ENCODE data around the gene SPOCK1. TPM values are rescaled to one million over a fixed set of nuclear protein-coding genes. Genes with fewer than 3 reads are reported as not detected.
A peak's percentile ranks its signal among the peaks of the same experiment; 100 is the strongest.

Gene SPOCK1
- total and polyA plus RNA-seq, 2 of the 13 experiments (the other 11 are each of a cell fraction or from before 2014, with no cell fraction given) = 0.18 to 0.29 TPM

DNA sequence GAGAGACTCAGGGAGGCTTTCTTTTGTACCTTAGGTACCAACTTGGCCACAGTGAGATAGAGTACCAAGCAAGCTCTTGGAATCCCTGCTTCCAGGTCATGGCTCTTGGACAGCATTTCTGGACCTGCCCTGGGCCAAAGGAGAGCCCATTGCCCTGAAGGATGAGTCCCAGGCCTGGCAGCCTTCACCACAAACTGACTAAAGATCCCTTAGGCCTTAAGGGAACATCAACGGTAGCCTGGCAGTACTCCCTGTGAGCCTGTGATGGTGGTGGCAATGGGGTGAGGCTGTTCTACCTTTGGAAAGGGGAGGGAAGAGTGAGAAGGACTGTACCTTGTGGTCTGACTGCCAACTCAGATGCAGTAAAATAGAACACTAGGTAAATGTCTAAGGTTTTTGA, 334.6 kb downstream of the SPOCK1 start (continued):
- TF ChIP-seq RNF219 (CRISPR knock-in tag; IDR thresholded peaks at IDR 0.05) (no peak), ZFAT (CRISPR knock-in tag; conservative IDR thresholded peaks at IDR 0.05) (no peak), ZNF577 (CRISPR knock-in tag; IDR thresholded peaks at IDR 0.05; ENCODE audit: borderline replicate concordance, low read depth) (no peak), IKZF4 (CRISPR knock-in tag; IDR thresholded peaks at IDR 0.05; ENCODE audit: borderline replicate concordance, low read depth, not compliant biosample characterization) (no peak), PPARG (CRISPR knock-in tag; conservative IDR thresholded peaks at IDR 0.05) (no peak), CBX1 (IDR thresholded peaks at IDR 0.05; ENCODE audit: low read depth) (no peak)

DNA sequence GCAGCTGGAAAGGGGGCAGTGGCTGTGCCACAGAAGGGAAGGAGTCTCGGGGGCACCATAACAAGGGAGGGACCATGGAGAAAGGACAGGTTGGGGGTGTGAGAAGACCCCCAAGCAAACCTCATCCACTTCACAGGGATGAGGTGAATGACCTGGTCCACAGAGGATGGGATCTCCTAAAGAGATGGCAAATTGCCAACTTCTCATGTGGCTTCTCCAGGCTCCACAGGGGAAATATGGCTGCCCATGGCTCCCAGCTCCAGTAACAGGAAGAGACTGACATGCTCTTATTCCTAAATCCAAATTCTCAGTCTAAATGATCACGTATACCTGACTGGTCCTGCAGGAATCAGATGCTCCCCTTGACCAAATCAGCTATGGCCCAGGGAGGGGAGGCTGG, 340.4 kb downstream of the SPOCK1 start:
- BruUV-seq (replicated peaks) = no TSS peak
- FAIRE-seq (no peak), ATAC-seq (no peak), DNase-seq (ENCODE audit: low spot score) (no peak)
- Histone ChIP-seq H2AFZ (ENCODE audit: low read length) (no peak overlapping the region), H3K36me3 (replicated peaks in 1 of 2; ENCODE audit: control insufficient read depth in 1 of 2, insufficient read depth in 2 of 2, low read length in 2 of 2) (no peaks in the 10 kb centered on the region), H3K27ac (ENCODE audit: extremely low read length, insufficient read depth, low read length) (no peak overlapping the region), H3K9ac (ENCODE audit: insufficient read depth, low read depth, low read length) (no peak overlapping the region), H3K4me2 (ENCODE audit: low read depth, low read length) (no peak overlapping the region), H4K20me1 (ENCODE audit: insufficient read depth, low read length) (no peaks in the 10 kb centered on the region), H3K27me3 (ENCODE audit: control insufficient read depth in 1 of 2, insufficient read depth in 2 of 2, low read length in 2 of 2) (no peaks in the 10 kb centered on the region), H3K4me1 (ENCODE audit: insufficient read depth, low read length) (no peaks in the 10 kb centered on the region), H3K4me3 (replicated peaks in 1 of 3; ENCODE audit: insufficient read depth in 1 of 3, low read depth in 2 of 3, low read length in 3 of 3) (no peak overlapping the region), H3K9me3 (ENCODE audit: low read length) (no peaks in the 10 kb centered on the region), H3K79me2 (ENCODE audit: insufficient read depth, low read length) (no peaks in the 10 kb centered on the region)
- POLR2A ChIA-PET = no interaction called here
- in situ Hi-C loops (cut with HindIII; ENCODE audit: extremely low pct_ligation_motif_present, low pct_unique_long_range_greater_than_20kb) = no loop called here
- TF ChIP-seq EED (CRISPR knock-in tag; IDR thresholded peaks at IDR 0.05) (no peak), LCORL (IDR thresholded peaks at IDR 0.05) (peak; percentile 42; the same call in 1 of the 2 replicates), LCORL (CRISPR knock-in tag; IDR thresholded peaks at IDR 0.05) (no peak), GATAD2A (CRISPR knock-in tag; IDR thresholded peaks at IDR 0.05) (no peak)
- 36% methylated on average over 2 of the region's 2 CpGs for WGBS (ENCODE audit: low lambda C conversion rate)
- CTCF ChIA-PET (ENCODE audit: low intra/inter-chr PET ratio, low total read pairs) = no interaction called here
- intact Hi-C loops (cut with micrococcal nuclease; ENCODE audit: unreplicated experiment) = no loop called here
